Stimulated activated CD4-positive, alpha-beta T cell treated with anti-CD3 and anti-CD28 coated beads, Interleukin-15, amount 100 ng/mL, for 24 hours (primary cell): Measurements from ENCODE around the gene PRRC2A.

Experiments
- DNase-seq: peaks from one replicate; pipeline ENCODE4 v3.0.0-alpha.2; 2020

Gene PRRC2A

DNA sequence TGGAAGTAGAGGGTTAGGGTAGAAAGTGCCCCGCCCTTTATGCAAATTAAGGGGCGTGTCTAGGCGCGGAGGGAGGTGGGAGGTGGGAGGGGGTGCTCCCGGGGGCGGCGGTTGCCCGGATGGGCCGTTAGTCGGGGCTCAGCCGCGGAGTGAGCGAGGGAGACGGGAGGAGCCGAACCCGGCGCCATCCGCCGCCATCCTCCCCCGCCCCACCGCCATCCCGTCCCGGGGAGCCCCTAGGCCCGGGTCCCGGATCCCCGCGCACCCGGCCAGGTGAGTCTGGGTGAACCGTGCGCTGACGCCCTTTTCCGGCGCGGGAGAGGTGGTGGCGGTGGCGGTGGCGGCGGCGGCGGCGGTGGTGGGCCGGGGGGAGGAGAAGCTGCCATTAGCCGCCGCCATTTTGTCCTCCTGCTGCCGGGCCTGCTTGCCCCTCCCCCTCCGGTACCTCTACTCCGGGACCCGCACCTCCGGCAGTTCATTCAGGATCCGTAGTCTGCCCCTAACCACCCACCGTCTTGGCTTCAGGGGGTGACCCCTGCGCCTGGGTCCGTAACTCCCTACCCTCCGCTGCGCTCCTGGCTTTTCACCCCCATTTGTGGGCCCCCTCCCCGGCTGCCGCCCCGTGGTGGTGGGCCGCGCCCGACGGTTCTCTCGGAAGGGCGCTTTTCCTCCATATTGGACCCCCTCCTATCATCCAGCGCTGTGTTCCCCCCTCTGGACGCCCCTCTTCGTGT, at the start of gene PRRC2A:
PRRC2A (plus strand) TSS at position 130 of the 734 bp plus-strand sequence. CDS start 2,075 bp downstream, outside the sequence.
- peak; percentile 97 for DNase-seq

DNA sequence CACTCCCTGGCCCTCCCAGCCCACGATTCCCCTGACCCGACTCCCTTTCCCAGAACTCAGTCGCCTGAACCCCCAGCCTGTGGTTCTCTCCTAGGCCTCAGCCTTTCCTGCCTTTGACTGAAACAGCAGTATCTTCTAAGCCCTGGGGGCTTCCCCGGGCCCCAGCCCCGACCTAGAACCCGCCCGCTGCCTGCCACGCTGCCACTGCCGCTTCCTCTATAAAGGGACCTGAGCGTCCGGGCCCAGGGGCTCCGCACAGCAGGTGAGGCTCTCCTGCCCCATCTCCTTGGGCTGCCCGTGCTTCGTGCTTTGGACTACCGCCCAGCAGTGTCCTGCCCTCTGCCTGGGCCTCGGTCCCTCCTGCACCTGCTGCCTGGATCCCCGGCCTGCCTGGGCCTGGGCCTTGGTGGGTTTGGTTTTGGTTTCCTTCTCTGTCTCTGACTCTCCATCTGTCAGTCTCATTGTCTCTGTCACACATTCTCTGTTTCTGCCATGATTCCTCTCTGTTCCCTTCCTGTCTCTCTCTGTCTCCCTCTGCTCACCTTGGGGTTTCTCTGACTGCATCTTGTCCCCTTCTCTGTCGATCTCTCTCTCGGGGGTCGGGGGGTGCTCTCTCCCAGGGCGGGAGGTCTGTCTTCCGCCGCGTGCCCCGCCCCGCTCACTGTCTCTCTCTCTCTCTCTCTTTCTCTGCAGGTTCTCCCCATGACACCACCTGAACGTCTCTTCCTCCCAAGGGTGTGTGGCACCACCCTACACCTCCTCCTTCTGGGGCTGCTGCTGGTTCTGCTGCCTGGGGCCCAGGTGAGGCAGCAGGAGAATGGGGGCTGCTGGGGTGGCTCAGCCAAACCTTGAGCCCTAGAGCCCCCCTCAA, 48.2 kb upstream of the PRRC2A start, which contains the start of gene LTA:
LTA (plus strand) TSS at position 249 of the 871 bp plus-strand sequence; CDS start at position 703, 454 bp downstream.
- DNase-seq, result peak; percentile 91

DNA sequence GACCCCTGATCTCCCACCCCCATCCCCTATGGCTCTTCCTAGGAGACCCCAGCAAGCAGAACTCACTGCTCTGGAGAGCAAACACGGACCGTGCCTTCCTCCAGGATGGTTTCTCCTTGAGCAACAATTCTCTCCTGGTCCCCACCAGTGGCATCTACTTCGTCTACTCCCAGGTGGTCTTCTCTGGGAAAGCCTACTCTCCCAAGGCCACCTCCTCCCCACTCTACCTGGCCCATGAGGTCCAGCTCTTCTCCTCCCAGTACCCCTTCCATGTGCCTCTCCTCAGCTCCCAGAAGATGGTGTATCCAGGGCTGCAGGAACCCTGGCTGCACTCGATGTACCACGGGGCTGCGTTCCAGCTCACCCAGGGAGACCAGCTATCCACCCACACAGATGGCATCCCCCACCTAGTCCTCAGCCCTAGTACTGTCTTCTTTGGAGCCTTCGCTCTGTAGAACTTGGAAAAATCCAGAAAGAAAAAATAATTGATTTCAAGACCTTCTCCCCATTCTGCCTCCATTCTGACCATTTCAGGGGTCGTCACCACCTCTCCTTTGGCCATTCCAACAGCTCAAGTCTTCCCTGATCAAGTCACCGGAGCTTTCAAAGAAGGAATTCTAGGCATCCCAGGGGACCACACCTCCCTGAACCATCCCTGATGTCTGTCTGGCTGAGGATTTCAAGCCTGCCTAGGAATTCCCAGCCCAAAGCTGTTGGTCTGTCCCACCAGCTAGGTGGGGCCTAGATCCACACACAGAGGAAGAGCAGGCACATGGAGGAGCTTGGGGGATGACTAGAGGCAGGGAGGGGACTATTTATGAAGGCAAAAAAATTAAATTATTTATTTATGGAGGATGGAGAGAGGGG, 47.0 kb upstream of the PRRC2A start:
- DNase-seq, result peak; percentile 44

DNA sequence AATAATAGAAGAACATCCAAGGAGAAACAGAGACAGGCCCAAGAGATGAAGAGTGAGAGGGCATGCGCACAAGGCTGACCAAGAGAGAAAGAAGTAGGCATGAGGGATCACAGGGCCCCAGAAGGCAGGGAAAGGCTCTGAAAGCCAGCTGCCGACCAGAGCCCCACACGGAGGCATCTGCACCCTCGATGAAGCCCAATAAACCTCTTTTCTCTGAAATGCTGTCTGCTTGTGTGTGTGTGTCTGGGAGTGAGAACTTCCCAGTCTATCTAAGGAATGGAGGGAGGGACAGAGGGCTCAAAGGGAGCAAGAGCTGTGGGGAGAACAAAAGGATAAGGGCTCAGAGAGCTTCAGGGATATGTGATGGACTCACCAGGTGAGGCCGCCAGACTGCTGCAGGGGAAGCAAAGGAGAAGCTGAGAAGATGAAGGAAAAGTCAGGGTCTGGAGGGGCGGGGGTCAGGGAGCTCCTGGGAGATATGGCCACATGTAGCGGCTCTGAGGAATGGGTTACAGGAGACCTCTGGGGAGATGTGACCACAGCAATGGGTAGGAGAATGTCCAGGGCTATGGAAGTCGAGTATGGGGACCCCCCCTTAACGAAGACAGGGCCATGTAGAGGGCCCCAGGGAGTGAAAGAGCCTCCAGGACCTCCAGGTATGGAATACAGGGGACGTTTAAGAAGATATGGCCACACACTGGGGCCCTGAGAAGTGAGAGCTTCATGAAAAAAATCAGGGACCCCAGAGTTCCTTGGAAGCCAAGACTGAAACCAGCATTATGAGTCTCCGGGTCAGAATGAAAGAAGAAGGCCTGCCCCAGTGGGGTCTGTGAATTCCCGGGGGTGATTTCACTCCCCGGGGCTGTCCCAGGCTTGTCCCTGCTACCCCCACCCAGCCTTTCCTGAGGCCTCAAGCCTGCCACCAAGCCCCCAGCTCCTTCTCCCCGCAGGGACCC, 46.1 kb upstream of the PRRC2A start:
- peak; percentile 82 for DNase-seq

- peak; percentile 96 for DNase-seq
Observed at GRCh38 chr6:31575335-31575901, 45.1 kb upstream of the PRRC2A start, which contains the start of gene TNF. TNF (plus strand) TSS chr6:31575565; CDS start chr6:31575742, 177 bp downstream.

- peak; percentile 33 for DNase-seq
Observed at GRCh38 chr6:31575952-31576685, 44.4 kb upstream of the PRRC2A start.

- peak; percentile 78 for DNase-seq
Observed at GRCh38 chr6:31576897-31577578, 43.5 kb upstream of the PRRC2A start.

DNA sequence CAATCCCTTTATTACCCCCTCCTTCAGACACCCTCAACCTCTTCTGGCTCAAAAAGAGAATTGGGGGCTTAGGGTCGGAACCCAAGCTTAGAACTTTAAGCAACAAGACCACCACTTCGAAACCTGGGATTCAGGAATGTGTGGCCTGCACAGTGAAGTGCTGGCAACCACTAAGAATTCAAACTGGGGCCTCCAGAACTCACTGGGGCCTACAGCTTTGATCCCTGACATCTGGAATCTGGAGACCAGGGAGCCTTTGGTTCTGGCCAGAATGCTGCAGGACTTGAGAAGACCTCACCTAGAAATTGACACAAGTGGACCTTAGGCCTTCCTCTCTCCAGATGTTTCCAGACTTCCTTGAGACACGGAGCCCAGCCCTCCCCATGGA, 42.9 kb upstream of the PRRC2A start:
- peak; percentile 43 for DNase-seq

DNA sequence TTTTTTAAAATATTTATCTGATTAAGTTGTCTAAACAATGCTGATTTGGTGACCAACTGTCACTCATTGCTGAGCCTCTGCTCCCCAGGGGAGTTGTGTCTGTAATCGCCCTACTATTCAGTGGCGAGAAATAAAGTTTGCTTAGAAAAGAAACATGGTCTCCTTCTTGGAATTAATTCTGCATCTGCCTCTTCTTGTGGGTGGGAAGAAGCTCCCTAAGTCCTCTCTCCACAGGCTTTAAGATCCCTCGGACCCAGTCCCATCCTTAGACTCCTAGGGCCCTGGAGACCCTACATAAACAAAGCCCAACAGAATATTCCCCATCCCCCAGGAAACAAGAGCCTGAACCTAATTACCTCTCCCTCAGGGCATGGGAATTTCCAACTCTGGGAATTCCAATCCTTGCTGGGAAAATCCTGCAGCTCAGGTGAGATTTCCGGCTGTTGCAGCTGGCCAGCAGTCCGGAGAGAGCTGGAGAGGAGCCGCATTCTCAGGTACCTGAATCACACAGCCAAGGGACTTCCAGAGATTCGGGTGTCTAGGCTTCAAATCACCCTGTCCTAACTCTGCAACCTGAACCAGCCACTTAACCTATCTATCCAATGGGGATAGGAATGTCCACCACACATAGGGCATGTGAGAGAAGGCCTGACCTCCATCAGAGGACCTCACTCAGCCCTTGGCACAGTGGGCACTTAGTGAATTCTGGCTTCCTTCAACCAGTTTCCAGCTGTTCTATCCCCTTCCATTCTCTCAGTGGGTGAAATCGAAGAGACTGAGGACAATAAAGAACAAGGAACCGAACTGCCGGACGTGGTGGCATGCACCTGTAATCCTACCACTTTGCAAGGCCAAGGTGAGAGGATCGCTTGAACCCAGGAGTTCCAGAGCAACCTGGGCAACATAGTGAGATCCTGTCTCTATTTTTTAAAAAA, 42.1 kb upstream of the PRRC2A start:
- peak; percentile 63 for DNase-seq

GRCh38 chr6:31579119-31579505, 41.4 kb upstream of the PRRC2A start:
- DNase-seq, result peak; percentile 62

- DNase-seq, result peak; percentile 69
Observed at GRCh38 chr6:31579546-31580437, 40.7 kb upstream of the PRRC2A start.

DNA sequence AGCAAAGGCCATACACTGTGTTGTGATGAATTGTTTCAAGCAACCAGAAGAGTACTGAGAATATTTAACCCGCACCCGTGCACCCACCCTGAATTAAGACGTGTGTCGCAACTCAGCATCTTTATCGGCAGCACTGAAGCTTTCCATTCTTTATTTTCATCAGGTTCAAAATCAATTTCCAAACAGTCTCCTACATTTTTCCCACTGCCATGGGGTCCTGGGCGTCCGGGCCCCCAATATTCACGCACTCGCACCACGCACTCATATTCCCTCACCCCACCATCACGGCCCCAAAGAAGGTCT, 40.1 kb upstream of the PRRC2A start:
- DNase-seq, result no peak

GRCh38 chr6:31580807-31581433, 39.6 kb upstream of the PRRC2A start:
- DNase-seq, result peak; percentile 93

DNA sequence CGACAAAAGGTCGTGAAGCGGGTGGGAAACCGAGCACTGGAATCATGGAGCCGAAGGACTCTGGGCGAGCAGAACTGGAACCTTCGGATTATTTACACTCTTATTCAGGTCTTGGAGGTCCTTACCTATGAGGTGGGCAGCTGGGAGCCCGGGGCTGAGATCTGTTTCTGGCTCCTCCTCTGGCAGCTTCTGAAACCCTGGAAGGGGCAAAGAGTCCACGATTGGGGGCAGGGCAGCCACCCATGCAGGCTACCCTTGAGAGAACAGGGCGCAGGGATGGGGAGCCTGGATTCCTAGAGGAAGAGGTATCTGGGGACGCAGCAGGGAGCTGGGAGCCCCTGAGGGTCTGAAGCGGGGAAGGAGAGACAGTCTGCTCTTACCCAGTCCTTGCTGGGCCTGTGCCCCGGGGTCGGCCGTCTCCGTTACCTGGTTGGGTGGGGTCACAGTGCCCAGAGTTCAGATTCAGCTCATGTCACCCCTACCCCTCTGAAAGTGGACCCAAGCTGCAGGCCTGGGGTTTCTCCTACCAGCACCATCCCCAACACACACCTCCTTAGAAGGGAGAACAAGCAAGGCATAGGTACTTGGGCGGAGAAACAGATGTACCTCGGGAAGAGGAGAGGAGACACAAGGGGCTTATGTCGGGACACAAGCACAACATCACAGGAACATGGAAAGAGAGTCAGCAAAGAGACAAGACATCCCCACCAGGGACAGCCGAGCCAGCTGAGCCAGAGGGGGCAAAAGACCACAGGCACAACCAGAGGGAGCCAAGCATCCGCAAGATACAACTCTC, 38.9 kb upstream of the PRRC2A start:
- peak; percentile 55 for DNase-seq

DNA sequence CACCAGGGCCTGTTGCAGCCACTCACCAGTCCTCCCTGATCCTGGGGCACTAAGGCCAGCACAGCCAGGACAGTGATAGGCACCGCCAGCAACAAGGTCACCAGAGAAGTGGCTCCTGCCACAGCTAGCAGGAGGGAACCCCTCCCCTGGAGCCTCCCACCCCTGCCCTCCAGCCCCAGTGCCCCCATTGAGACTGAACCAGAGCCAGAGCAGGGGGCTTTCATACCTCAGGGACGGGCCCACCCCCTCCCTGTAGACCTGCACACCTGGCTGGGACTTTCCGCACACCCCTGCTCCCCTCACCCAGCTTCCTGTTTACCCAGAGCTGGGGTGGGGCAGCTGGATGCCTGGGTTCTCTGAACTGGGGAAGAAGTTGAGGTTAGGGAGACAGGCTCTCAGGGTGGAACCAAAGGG, 38.3 kb upstream of the PRRC2A start, which contains the start of gene LTB:
LTB (minus strand) TSS at position 195 of the 414 bp plus-strand sequence; CDS start at position 188, 7 bp downstream.
- peak; percentile 61 for DNase-seq

DNA sequence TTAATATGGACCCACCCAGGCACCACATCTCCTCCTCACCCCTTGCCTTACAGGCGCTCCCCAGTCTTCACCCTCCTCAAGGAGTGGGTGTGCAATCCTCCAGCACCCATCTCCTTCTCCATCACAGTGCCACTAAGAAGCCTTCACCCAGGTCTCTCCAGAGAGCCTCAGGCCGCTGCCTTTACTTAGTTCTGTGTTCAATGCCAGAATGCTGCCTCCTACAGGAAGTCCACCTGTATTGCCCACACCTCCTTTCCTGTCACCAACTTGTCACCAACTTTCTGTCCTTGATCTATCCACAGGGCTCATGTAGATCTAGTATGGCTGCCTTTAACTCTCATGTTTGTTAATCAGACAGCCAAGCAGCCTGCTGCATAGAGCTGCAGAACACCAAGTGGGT, 35.0 kb upstream of the PRRC2A start:
- peak; percentile 70 for DNase-seq
